ENCODE results near the gene ZYG11A.
"Not testable (repeated sequence)": the region's sequence is repeated elsewhere in the genome, so short reads cannot be mapped to it uniquely, and the experiment has no call there.

Gene ZYG11A

DNA sequence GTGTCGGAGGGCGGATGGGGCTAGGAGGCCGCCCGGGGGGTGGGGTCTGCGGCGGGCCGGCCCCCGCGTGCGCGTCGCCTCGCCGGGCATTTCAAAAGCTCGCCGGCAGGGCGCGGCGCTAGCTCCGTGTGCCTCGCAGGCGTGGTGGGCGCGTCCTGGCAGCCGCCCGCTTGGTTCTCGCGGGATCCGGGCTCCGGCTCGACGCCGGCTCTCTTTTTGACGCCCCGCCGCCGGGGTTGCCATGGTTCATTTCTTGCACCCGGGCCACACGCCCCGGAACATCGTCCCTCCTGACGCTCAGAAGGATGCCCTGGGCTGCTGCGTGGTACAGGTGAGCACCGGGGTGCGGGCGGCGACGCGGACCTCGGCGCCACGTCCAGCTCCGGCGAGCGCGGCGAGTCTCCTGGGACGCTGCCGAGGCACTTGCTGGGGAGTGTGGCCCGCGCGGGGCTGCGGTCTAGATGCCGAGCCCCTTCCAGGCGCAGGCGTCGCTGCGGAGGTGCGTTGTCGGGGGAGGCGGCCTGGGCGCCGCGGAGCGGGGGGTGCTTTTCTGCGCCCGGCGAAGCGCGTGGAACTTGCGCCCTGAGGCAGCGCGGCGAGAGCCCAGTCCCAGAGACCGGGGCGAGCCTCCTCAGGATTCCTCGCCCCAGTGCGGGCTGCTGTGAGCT, at the start of gene ZYG11A:
TSS of gene ZYG11A (plus strand) at position 118 of the 668 bp plus-strand sequence. CDS start at position 242, 124 bp downstream.
- peak; percentile 92 for DNase-seq

DNA sequence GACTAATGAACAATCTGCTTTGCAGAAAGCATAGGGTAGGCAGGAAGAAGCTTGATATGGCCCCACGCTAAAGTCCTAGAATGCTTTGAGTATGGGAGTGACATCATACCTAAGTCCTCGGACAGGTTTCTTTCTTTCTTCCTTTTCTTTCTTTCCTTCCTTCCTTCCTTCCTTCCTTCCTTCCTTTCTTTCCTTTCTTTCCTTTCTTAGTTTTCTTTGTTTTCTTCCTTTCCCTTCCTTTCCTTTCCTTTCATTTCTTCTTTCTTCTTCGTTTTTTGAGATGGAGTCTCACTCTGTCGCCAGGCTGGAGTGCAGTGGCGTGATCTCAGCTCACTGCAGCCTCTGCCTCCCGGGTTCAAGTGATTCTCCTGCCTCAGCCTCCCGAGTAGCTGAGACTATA, 48.8 kb upstream of the ZYG11A start:
- DNase-seq, result not testable (repeated sequence)

DNA sequence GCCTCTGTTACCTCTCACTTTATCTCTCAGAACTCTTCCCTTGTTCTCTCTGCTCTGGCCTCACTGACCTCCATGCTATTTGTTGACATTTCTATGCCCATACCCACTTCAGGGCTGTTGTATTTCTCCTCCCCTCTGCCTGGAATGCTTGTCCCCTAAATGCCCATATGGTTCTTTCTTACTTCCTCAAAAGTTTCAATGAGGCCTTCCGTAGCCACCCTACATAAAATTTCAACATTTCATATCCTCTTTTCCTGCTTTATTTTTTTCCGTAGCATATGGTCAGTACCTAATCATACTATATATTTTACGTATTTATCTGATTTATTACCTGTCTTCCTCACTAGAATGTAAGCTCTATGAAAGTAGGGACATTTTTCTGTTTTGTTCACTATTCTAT, 47.1 kb upstream of the ZYG11A start:
- DNase-seq, result no peak

DNA sequence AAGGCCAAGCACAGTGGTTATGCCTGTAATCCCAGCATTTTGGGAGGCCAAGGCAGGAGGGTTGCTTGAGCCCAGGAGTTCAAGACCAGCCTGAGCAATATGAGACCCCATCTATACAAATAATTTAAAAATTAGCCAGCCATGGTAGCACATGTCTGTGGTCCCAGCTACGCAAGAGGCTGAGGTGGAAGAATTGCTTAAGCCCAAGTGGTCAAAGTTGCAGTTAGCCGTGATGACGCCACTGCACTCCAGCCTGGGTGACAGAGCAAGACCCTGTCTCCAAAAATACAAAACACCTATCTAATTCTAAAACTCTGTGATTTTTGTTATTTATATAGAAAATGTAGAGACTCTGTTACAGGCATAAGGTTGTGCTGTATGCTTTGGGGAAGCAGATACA, 44.2 kb upstream of the ZYG11A start:
- DNase-seq, result no peak

DNA sequence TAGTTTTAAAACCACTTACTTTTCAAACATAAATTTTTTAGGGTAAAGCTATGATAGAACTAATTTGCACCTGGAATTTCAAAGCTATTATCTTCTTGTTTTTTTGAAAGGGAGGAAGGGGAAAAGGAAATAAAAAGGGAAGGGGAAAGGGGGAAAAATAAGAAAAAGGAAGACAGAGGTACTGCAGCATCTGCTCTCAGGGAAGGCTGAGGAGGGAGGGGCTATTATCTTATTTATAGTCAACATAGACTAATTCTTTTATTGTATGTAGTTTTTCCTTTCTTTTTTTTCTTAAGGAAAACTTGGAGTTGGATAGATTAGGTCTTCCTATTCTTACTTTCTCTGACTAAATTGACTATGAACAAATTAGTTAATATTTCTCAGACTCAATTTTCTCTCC, 41.5 kb upstream of the ZYG11A start:
- DNase-seq, result no peak

DNA sequence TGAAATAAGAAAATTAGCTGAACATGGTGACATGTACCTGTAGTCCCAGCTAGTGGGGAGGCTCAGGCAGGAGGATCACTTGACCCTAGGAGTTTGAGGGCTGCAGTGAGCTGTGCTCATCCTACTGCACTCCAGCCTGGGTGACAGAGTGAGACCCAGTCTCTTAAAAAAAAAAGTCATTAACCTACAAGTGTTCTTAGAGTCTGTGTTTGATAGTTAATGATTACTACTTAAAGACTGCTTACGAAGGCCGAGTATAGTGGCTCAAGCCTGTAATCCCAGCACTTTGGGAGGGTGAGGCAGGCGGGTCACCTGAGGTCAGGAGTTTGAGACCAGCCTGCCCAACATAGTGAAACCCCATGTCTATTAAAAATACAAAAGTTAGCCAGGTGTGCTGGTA, 38.5 kb upstream of the ZYG11A start:
- DNase-seq, result not testable (repeated sequence)

DNA sequence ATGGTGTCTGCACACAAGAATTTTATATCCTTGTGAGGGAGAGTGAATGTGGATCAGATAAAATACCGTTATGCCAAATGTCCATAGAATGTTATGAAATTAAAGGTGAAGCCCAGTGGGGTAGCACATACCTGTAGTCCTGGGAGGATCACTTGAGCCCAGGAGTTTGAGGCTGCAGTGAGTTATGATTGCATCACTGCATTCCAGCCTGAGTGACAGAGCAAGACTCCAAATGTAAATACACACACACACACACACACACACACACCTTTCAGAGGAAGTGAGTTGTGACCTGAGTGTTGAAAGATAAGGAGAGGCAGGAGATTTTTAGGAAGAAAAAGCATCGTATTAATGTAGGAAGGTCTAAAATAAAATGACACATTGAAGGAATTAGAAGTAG, 28.1 kb upstream of the ZYG11A start:
- peak; percentile 21 for DNase-seq

DNA sequence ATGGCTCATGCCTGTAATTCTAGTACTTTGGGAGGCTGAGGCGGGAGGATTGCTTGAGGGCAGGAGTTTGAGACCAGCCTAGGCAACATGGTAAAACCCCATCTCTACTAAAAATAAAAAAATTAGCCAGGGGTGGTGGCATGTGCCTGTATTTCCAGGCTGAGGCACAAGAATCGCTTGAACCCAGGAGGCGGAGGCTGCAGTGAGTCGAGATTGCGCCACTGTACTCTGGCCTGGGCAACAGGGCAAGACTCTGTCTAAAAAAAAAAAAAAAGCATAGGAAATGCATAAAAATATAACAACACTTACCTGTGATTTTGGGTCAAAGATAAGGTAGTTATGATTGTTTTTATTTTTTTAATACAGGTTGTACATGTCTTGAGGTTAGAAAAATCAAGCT, 21.7 kb upstream of the ZYG11A start:
- DNase-seq, result not testable (repeated sequence)

DNA sequence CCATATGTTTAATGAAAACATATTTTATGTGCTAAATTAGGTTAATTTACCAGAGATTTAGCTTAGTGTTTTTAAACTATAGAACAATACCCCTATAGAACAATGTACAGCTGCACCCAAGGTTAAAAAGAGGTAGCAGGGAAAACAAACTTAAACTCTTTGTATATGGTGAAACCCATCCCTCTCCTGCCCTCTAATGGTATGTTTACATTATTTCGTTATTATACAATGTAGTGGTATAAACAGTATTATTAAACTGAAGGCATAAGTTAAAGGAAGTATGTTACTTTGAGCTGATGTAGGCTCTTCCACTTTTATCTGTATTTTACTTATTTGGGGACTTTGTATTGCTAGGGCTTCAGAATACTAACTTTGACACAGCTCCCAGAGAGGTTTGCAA, 16.7 kb upstream of the ZYG11A start:
- DNase-seq, result no peak

DNA sequence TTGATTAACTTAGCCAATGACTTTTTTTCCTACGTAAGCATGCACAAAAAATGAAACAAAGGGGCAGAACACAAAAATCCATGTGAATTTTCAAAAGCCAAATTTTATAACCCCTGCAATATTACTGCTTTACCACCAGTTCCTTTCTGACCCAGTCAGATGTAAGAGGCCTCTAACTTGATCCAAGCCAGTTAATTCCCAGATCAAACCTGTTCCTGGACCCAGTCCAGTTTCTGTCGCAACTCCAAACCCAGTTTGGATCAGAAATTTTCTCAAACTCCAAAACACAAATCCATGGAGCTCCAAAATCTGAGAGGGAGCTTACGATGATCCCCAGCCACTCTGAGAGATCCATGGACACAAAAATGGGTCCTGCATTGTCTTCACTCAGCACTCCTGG, 7.8 kb upstream of the ZYG11A start:
- DNase-seq, result no peak

DNA sequence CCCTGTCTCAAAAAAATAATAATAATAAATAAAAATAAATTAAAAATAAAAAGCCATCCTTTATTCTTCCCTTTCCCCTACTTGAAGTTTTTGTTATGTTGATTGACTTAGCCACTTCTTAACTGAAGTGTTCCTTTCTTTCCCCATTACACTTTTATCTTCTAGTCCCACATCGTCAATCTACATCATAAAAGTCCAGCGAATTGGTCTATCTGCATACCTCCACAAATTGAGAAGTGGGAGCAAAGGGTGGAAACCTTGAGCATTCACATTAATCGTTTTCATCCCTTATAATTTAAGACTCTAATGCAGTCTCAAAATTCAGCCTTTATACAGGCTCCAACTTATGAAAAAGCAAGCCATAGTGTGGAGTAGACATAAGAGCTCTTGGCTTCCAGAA, 6.5 kb upstream of the ZYG11A start:
- DNase-seq, result no peak

DNA sequence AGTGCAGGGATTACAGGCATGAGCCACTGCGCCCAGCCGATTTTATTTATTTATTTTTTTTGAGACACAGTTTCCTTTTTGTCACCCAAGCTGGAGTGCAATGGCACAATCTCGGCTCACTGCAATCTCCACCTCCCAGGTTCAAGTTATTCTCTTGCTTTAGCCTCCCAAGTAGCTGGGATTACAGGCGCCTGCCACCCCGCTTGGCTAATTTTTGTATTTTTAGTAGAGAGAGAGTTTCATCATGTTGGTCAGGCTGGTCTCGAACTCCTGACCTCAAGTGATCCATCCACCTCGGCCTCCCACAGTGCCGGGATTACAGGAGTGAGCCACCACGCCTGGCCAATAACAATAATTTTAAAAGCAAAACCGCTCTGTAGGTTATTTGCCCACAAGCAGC, 3.4 kb upstream of the ZYG11A start:
- not testable (repeated sequence) for DNase-seq

DNA sequence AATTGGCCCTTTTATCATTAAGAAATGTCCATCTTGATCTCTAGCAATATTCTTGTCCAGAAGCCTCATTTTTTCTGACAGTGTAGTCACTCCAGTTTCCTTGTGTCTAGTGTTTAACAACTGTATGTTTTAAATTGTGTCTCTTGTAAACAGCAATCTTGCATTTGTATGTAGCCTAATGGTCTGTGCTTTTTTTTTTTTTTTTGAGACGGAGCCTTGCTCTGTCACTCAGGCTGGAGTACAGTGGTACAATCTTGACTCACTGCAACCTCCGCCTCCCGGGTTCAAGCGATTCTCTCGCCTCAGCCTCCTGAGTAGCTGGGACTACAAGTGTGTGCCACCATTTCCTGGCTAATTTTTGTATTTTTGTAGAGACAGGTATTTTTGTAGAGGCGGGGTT, 2.6 kb downstream of the ZYG11A start:
- not testable (repeated sequence) for DNase-seq

DNA sequence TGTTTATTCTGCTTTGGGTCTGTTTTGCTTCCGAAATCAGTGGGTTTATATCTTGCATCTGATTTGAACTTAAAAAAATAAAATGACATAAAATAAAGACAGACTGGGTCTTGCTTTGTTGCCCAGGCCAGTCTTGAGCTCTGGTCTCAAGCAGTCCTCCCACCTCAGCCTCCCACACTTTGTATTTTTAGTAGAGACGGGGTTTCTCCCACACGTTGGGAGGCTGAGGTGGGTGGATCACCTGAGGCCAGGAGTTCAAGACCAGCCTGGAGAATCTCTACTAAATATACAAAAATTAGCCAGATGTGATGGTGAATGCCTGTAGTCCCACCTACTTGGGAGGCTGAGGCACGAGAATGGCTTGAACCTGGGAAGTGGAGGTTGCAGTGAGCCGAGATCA, 5.9 kb downstream of the ZYG11A start:
- DNase-seq, result no peak

DNA sequence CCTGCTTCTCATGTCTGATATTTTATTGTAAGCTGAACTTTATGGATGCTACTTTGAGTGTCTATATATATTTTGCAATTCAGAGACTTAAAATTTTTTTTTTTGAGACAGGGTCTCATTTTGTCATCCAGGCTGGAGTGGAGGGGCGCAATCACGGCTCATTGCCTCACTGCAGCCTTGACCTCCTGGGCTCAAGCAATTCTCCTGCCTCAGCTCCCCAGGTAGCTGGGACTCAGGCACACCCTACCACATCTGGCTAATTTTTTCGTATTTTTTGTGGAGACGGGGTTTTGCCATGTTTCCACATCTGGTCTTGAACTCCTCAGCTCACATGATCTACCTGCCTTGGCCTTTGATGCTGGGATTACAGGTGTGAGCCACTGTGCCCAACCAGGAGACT, 8.4 kb downstream of the ZYG11A start:
- DNase-seq, result no peak

DNA sequence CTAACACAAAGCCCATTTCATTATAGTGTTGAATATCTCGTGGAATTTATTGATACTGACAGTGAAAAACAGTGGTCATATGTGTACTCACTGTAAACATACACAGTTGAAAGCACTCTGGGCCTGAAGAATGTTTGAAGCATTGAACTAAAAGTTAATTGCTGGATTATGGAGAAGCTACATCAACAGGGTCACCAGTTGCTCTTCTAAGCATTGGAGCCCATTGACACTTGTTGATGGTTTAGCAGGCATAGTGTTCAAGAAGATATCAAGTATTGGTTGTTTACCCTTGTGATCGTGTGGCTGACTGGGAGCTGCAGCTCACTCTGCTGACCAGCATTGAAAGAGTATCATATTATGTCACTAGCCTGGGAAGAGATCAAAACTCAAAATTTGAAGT, 10.3 kb downstream of the ZYG11A start:
- DNase-seq, result no peak

DNA sequence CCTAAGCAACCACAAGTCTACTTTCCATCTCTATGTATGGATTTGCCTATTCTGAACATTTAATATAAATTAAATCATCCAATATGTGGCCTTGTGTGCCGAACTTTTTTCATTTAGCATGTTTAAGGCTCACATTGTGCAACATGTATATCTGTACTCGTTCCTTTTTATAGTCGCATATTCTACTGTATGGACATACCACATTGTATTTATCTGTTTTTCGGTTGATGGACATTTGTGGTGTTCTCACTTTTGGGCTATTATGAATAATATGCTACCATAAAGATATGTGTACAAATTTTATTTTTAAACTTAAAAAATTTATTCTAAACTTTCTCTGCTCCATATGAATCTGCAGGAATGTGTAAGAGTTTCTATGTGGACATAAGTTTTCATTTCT, 13.0 kb downstream of the ZYG11A start:
- DNase-seq, result no peak

DNA sequence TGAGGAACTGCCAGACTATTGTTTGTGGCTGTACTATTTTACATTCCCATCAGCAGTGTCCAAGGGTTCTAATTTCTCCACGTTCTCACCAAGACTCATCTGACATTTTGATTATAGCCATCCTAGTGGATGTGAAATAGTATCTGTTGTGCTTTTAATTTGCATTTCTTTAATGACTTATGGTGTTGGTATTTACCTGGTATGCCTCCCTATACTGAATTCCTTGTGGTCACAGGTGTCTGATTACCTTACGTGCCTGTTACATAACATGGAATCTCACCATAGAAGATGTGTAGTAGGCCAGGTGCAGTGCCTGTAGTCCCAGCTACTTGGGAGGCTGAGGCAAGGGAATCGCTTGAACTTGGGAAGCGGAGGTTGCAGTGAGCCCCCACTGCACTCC, 13.5 kb downstream of the ZYG11A start:
- DNase-seq, result no peak

DNA sequence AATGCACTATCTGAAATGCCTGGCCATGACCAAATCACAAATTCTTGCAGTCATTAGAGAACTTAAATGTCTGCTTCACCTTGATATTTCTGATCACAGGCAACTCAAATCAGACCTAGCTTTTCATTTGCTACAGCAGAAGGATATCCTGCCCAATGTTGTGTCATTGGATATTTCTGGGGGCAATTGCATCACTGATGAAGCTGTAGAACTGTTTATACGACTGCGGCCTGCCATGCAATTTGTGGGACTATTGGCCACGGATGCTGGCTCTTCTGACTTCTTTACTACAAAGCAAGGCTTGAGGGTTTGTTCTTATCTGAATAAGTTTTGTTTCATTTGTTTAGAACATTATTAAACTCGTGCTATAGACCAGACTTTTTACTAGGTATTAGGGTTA, 14.9 kb downstream of the ZYG11A start:
- no peak for DNase-seq

DNA sequence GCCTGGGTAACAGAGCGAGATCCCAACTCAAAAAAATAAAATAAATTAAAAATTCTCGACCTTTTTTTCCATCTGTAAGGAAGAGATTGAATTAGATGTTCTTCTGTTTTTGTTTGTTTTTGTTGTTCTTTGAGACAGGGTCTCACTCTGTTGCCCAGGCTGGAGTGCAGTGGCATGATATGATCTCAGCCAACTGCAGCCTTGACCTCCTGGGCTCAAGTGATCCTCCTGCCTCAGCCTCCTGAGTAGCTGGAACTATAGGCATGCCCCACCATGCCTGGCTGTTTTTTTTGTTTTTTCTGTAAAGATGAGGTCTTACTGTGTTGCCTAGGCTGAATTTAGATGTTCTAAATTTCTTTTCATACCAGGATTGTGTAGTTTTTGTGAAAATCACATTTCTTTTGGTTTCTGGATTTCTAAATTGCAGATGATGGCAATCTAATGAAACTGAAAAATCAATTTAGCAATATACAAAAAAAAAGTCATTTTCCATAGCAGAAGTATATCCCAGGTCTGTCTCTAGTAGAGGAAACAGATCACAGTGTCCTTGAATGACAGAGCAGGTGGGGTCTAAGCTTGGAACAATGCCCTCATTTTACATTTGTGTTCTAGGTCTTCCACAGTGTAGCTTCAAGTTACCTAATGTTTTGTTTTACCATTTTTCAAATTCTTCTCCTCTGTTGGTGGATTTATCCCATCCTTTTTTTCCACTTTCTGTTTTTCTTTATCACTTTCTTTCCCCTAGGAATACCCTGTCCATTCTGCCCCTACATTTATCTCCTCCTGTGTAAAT, 20.3 kb downstream of the ZYG11A start:
- no peak for DNase-seq

DNA sequence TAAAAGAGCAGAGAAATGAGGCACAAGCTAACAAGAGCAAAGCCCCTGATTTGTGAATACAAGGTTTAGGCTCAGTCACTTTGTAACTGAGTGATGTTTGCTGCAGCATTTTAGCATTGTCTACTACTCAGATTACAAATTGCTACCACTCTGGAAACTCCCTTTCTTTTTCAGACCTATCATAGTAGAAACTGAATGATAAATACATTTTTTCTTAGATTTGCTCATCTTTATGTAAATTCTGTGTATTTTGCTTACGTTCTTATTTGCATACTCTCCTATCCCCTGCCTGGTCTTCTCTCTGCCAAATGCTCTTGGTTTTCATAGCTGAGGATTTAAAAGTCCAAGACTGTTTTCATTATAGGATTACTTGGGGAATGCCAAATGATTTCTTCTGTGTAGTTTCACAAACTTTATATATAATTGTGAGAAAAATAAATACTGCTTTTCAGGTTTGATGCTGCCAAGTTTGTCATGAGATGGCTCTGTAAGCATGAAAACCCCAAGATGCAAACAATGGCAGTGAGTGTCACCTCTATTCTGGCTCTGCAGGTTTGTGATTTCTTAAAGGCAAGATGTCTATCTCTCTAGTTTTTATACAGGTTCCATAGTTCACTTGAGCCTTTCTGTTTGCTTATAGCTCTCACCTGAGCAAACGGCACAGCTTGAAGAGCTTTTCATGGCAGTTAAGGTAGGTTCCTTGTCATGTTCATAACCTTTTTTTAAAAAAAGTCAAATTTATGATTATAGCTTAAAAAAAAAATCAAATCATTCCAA, 24.7 kb downstream of the ZYG11A start:
- no peak for DNase-seq

DNA sequence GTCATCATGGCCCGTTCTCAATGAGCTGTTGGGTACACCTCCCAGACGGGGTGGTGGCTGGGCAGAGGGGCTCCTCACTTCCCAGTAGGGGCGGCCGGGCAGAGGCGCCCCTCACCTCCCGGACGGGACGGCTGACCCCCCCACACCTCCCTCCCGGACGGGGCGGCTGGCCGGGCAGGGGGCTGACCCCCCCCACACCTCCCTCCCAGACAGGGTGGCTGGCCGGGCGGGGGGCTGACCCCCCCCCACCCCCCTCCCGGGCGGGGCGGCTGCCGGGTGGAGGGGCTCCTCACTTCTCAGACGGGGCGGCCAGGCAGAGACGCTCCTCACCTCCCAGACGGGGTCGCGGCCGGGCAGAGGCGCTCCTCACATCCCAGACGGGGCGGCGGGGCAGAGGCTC, 27.2 kb downstream of the ZYG11A start:
- not testable (repeated sequence) for DNase-seq

DNA sequence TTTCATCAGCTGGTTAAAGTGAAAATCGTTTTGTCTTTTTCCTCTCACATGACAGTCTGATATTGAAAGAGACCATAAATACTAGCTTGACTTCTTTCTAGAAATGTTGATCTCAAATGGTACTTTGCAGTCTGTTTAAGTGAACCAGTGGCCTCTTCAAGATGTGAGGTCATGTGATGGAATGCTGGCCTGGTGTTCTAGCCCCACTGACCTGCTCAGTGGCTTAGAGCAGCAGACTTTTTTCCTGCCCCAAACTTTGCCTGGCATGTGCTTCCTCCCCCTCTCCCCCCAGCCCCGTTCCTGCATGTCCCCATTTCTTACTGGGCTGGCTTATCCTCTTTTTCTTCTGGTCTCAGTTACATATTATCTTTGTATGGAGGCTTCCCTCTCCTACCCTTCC, 34.3 kb downstream of the ZYG11A start:
- DNase-seq, result no peak

DNA sequence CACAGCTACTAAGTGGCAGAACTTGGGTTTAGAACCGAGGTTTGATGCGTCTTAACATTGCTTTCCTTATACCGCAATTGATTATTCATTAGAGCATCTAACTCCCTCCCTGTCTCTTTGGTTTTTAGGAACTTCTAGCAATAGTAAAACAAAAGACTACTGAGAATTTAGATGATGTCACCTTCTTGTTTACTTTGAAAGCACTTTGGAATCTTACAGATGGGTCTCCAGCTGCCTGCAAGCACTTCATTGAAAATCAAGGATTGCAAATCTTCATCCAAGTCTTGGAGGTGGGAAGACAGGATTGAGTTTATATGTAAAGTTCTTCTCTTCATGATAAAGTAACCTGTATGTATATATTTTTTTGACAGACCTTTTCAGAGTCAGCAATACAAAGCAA, 35.0 kb downstream of the ZYG11A start:
- peak; percentile 9 for DNase-seq

Measured in EL (cell line).